Heart left ventricle (tissue), 16 donors: Measurements from ENCODE around the gene NOX4. TPM values are rescaled to one million over a fixed set of nuclear protein-coding genes. Genes with fewer than 3 reads are reported as not detected.

Source experiments
- ATAC-seq, 4 donors: fragments of 200-7000 bp; cut with Tn5 transposase; one replicate each; pipeline ENCODE4 v1.9.1; 2020 to 2022; ENCODE audit warnings: moderate library complexity in 4 of 4, mild to moderate bottlenecking in 3 of 4, moderate number of reproducible peaks in 1 of 4
- DNase-seq, 5 donors: peaks; one replicate each; pipeline ENCODE4 v3.0.0-alpha.2; 2020
- H3K27ac ChIP-seq, 12 donors: fragments of 200-600 bp; sonication (generic) in 4 of 12; one replicate each; pipeline versions ENCODE4 v1.5.0 to v1.8.0; 2016 to 2022; ENCODE audit warnings: mild to moderate bottlenecking in 2 of 12
- H3K27me3 ChIP-seq, 9 donors: fragments of 200-600 bp; sonication (generic) in 2 of 9; one replicate each; pipeline versions ENCODE4 v1.5.1 to v1.8.0; 2016 to 2022; ENCODE audit warnings: mild to moderate bottlenecking in 3 of 9
- H3K36me3 ChIP-seq, 9 donors: fragments of 200-600 bp; sonication (generic) in 2 of 9; one replicate each; pipeline versions ENCODE4 v1.5.0 to v1.8.0; 2018 to 2022; ENCODE audit warnings: mild to moderate bottlenecking in 2 of 9
- H3K4me1 ChIP-seq, 12 donors: fragments of 200-600 bp; sonication (generic) in 4 of 12; one replicate each; pipeline versions ENCODE4 v1.5.0 to v1.8.0; 2016 to 2022; ENCODE audit warnings: mild to moderate bottlenecking in 3 of 12
- H3K4me3 ChIP-seq, 12 donors: fragments of 200-600 bp; sonication (generic) in 4 of 12; one replicate each; pipeline versions ENCODE4 v1.5.0 to v1.8.0; 2017 to 2022; ENCODE audit warnings: mild to moderate bottlenecking in 9 of 12, moderate library complexity in 4 of 12
- H3K9me3 ChIP-seq, 12 donors: fragments of 200-600 bp; sonication (generic) in 4 of 12; one replicate each; pipeline versions ENCODE4 v1.5.0 to v1.8.0; 2016 to 2022; ENCODE audit warnings: mild to moderate bottlenecking in 1 of 12
- POLR2A ChIP-seq, 2 donors: fragments of 450-650 bp; IDR thresholded peaks; one replicate each; pipeline ENCODE4 v1.6.1; 2017; ENCODE audit warnings: antibody characterized with exemption in 2 of 2, mild to moderate bottlenecking in 2 of 2, moderate library complexity in 2 of 2
- WGBS, 4 donors: extraction: QIAGEN DNeasy Blood & Tissue Kit in 2 of 4; methylation state at CpG; one replicate each; pipeline versions ENCODE4 v1.1.5 to v1.1.7; 2013 to 2018; 5-methylcytosine and 5-hydroxymethylcytosine counted together
- intact Hi-C, 10 donors: fragments of 100-400 bp; cut with DNase I; formaldehyde crosslinking; loops; one replicate each; pipeline versions ENCODE4 v1.11.1 to v1.14.2; 2022
- polyA plus RNA-seq, 2 donors: library from polyadenylated mRNA; stranded (reverse); fragments of 200-250 nt; gene quantifications; one replicate each; pipeline ENCODE4 v1.2.3, GENCODE V29; 2013
- total RNA-seq, 9 donors: library from RNA; depleted of rRNA in 2 of 9; stranded (reverse); fragments of >200 nt in 2 of 9; fragmentation: NEBNext Ultra II Directional in 3 of 9; extraction: Animal tissue kit (Norgen Biotek cat#: 25700) in 3 of 9; gene quantifications; one replicate each; pipeline versions ENCODE4 v1.1.0 to v1.2.4, GENCODE V29; 2016 to 2023
- TF ChIP-seq, protein P1 (sequence below), 12 donors: fragments of 200-600 bp; sonication (generic) in 4 of 12; IDR thresholded peaks; one replicate each; pipeline versions ENCODE4 v1.5.0 to v1.8.0; 2018 to 2022; ENCODE audit warnings: antibody characterized with exemption in 12 of 12, mild to moderate bottlenecking in 5 of 12
- donor health status: ischemic (EF 13 %, LVEDD 7.1; RV severe dilation, severe dysfunction).
- donor health status: healthy with polysubstance abuse.
- donor health status: DM: no; HTN: yes; CAD: no.
- donor health status: DM: no; HTN: no; CAD: no.
- donor health status: ischemic (EF 25% LVEDD 6.9; RV normal size, moderate dysfunction).
- donor health status: ischemic (EF 25% LVEDD 5.7; RV mildly dilated, moderate dysfunction).
- donor health status: healthy.
- donor health status: DM: yes; HTN: yes; CAD: no.
- donor health status: ischemic (EF 35%, LVEDD 5.7; RV mildly dilated, moderate dysfunction).
- donor health status: nonischemic (EF 11% LVEDD 7.7; RV severe dilation, severe dysfunction).
- donor health status: DM: yes; HTN: yes; CAD: no.
- donor health status: PGD.
- donor health status: ischemic (EF 29% LVEDD 5.4; RV normal size, mild dysfunction).
- donor health status: nonischemic (EF 23%, LVEDD 6.1; RV moderate dilation, normal function).

Gene NOX4
- total and polyA plus RNA-seq, 11 donors = 2.1 to 8.6 (median 2.8) TPM

GRCh38 chr11:89443361-89444322, 47.5 kb downstream of the NOX4 start:
- no peaks in the 10 kb centered on the region for H3K4me1 ChIP-seq
- no peak for DNase-seq
- WGBS, 4 donors = 85 to 89% (median 87%) methylated on average over 5 of the region's 5 CpGs
- intact Hi-C loops = no loop called here
- TF ChIP-seq, protein P1, sequence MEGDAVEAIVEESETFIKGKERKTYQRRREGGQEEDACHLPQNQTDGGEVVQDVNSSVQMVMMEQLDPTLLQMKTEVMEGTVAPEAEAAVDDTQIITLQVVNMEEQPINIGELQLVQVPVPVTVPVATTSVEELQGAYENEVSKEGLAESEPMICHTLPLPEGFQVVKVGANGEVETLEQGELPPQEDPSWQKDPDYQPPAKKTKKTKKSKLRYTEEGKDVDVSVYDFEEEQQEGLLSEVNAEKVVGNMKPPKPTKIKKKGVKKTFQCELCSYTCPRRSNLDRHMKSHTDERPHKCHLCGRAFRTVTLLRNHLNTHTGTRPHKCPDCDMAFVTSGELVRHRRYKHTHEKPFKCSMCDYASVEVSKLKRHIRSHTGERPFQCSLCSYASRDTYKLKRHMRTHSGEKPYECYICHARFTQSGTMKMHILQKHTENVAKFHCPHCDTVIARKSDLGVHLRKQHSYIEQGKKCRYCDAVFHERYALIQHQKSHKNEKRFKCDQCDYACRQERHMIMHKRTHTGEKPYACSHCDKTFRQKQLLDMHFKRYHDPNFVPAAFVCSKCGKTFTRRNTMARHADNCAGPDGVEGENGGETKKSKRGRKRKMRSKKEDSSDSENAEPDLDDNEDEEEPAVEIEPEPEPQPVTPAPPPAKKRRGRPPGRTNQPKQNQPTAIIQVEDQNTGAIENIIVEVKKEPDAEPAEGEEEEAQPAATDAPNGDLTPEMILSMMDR (IDR thresholded peaks at IDR 0.05) = no peak
- no peak for TF ChIP-seq POLR2A (IDR thresholded peaks at IDR 0.05)
- ATAC-seq = no peak
- no peaks in the 10 kb centered on the region for H3K27me3 ChIP-seq
- H3K27ac ChIP-seq = no peak overlapping the region
- no peak overlapping the region for H3K4me3 ChIP-seq
- H3K36me3 ChIP-seq = peaks cover 0 to 15% (median 0%) of the 10 kb centered on the region in 9 donors
- H3K9me3 ChIP-seq = peaks cover 0 to 6% (median 0%) of the 10 kb centered on the region in 12 donors

GRCh38 chr11:89442801-89443200, 48.4 kb downstream of the NOX4 start:
- DNase-seq (no peak), ATAC-seq (no peak)
- intact Hi-C loops = no loop called here
- Histone ChIP-seq H3K27ac (no peak overlapping the region), H3K9me3 (peaks cover 0 to 6% (median 0%) of the 10 kb centered on the region in 12 donors), H3K4me1 (no peaks in the 10 kb centered on the region), H3K4me3 (no peak overlapping the region), H3K27me3 (no peaks in the 10 kb centered on the region), H3K36me3 (peaks cover 0 to 11% (median 0%) of the 10 kb centered on the region in 9 donors)
- 82 to 98% (median 90%) methylated on average over 2 of the region's 2 CpGs for WGBS, 4 donors
- TF ChIP-seq POLR2A (IDR thresholded peaks at IDR 0.05) = no peak
- TF ChIP-seq, protein P1 (IDR thresholded peaks at IDR 0.05) = no peak

GRCh38 chr11:89441606-89442005, 49.6 kb downstream of the NOX4 start:
- H3K27me3 ChIP-seq = no peaks in the 10 kb centered on the region
- intact Hi-C loops = no loop called here

DNA sequence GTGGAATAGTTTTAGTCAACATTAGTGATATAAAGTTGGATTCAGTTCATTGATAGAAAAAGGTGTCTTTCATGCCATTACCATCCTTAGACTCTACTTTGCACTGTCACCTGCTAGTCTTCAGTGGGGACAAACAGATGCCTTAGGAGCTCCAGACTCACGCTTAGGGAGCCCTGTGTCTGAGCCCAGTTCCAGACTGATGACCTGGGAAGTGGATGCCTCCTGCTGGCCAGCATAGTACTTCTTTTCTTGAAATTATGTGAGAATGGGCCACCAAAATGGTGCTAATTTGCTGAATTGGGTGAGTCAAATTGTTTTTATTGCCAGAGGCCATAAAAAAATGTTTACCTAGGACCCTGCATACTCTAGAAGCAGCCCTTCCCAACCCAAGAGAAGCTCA, 53.9 kb downstream of the NOX4 start:
- WGBS, 4 donors = 88 to 100% (median 97%) methylated on average over 1 of the region's 1 CpG
- DNase-seq (no peak), ATAC-seq (no peak)
- no peaks in the 10 kb centered on the region for H3K27me3 ChIP-seq
- no peak overlapping the region for H3K4me3 ChIP-seq
- intact Hi-C loops = no loop called here
- no peaks in the 10 kb centered on the region for H3K9me3 ChIP-seq
- peaks cover 0 to 11% (median 0%) of the 10 kb centered on the region in 9 donors for H3K36me3 ChIP-seq
- H3K27ac ChIP-seq = no peak overlapping the region
- TF ChIP-seq, protein P1 (IDR thresholded peaks at IDR 0.05) = no peak
- no peak for TF ChIP-seq POLR2A (IDR thresholded peaks at IDR 0.05)
- peaks cover 0 to 3% (median 0%) of the 10 kb centered on the region in 12 donors for H3K4me1 ChIP-seq

More at GRCh38 chr11:89441606-89442005, 49.6 kb downstream of the NOX4 start:
- DNase-seq (no peak), ATAC-seq (no peak)
- Histone ChIP-seq H3K36me3 (peaks cover 0 to 11% (median 0%) of the 10 kb centered on the region in 9 donors), H3K4me3 (no peak overlapping the region), H3K27ac (no peak overlapping the region), H3K4me1 (no peaks in the 10 kb centered on the region), H3K9me3 (peaks cover 0 to 6% (median 0%) of the 10 kb centered on the region in 12 donors)
- WGBS, 4 donors = 65 to 77% (median 72%) methylated on average over 1 of the region's 1 CpG
- TF ChIP-seq POLR2A (IDR thresholded peaks at IDR 0.05) = no peak
- TF ChIP-seq, protein P1 (IDR thresholded peaks at IDR 0.05) = no peak
